ENCODE results near the gene EPHA4.
A peak's percentile ranks its signal among the peaks of the same experiment; 100 is the strongest.

DNA sequence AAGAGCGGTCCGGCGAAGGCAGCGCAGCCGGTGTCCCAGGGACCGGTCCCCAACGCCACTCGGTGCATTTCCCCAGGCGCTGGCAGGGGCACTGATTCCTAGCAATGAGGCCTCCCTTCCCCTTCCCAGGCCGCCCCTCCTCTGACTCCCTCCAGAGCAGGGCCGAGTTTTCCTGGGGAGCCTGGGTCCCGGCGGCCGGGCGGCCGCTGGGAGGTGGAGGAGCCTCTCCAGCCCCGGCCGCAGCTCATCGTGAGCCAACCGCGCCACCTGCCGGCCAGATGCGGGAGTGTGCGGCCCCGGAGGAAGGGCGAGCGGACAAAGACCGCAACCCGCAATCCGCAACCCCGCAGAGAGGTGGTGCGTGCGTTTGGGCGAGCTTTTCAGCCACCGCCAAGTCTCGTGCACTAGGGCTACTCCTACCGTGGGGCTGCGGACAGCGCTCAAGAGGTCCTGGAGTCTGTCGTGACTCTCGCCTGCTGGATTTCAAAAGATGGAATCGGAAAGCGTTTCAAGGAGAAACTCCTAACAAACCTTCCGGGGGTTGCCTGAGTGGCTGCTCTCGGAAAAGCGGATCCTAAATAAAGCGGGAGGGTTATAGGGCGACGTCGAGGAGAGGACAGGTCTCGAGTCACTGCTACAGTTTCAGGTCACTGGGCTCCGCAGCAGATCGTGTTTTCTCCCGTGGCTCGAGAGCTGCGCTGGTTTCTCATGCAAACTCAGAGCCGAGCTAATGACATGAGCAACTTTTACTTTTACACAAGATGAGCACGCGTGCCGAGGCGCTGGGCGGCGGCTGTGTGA is 1.5 kb upstream of the EPHA4 start:
- TF ChIP-seq, protein P1, sequence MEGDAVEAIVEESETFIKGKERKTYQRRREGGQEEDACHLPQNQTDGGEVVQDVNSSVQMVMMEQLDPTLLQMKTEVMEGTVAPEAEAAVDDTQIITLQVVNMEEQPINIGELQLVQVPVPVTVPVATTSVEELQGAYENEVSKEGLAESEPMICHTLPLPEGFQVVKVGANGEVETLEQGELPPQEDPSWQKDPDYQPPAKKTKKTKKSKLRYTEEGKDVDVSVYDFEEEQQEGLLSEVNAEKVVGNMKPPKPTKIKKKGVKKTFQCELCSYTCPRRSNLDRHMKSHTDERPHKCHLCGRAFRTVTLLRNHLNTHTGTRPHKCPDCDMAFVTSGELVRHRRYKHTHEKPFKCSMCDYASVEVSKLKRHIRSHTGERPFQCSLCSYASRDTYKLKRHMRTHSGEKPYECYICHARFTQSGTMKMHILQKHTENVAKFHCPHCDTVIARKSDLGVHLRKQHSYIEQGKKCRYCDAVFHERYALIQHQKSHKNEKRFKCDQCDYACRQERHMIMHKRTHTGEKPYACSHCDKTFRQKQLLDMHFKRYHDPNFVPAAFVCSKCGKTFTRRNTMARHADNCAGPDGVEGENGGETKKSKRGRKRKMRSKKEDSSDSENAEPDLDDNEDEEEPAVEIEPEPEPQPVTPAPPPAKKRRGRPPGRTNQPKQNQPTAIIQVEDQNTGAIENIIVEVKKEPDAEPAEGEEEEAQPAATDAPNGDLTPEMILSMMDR (IDR thresholded peaks at IDR 0.05) = peak; percentile 98
- TF ChIP-seq POLR2A (IDR thresholded peaks at IDR 0.05) (peak; percentile 17), EP300 (IDR thresholded peaks at IDR 0.05) (no peak)

Data from ovary (tissue), 3 donors.